GM12878 (cell line): ENCODE measurements around the gene CACUL1.

Source experiments
- BCL11A ChIP-seq: IDR thresholded peaks from 2 replicates; pipeline ENCODE4 v1.6.1; 2011; ENCODE audit warnings: low read depth, low read length
- CTCF ChIP-seq, 3 experiments: IDR thresholded peaks in 2 of 3; conservative IDR thresholded peaks in 1 of 3; 2 replicates each; pipeline ENCODE4 v1.5.1; 2011; ENCODE audit warnings: low read depth in 3 of 3, low read length in 3 of 3, mild to moderate bottlenecking in 3 of 3, control low read depth in 2 of 3, moderate library complexity in 2 of 3, inconsistent platforms in 1 of 3, mixed read lengths in 1 of 3; ENCODE audit not compliant: control insufficient read depth in 2 of 3, insufficient read depth in 1 of 3; ENCODE audit errors: extremely low read depth in 1 of 3
- EP300 ChIP-seq, 2 experiments: fragments of 150-350 bp in 1 of 2; IDR thresholded peaks; 2 replicates each; pipeline ENCODE4 v1.6.1; 2011 to 2012; ENCODE audit warnings: low read depth in 2 of 2, low read length in 2 of 2, borderline replicate concordance in 1 of 2, improper control_type of control experiment in 1 of 2, inconsistent platforms in 1 of 2; ENCODE audit not compliant: control insufficient read depth in 1 of 2
- EZH2 ChIP-seq: IDR thresholded peaks from 2 replicates; pipeline ENCODE4 v1.6.1; 2012; ENCODE audit warnings: low read depth, mild to moderate bottlenecking, control low read depth, inconsistent platforms, low read length, borderline replicate concordance; ENCODE audit not compliant: control insufficient read depth
- POLR2AphosphoS5 ChIP-seq: IDR thresholded peaks from 2 replicates; pipeline ENCODE4 v1.6.1; 2011; ENCODE audit warnings: mild to moderate bottlenecking, low read length, inconsistent platforms
- RELA ChIP-seq: fragments of 450-650 bp; IDR thresholded peaks from 2 replicates; pipeline ENCODE4 v1.8.0; 2014; ENCODE audit warnings: borderline replicate concordance; ENCODE audit not compliant: partially characterized antibody
- TAF1 ChIP-seq: IDR thresholded peaks from 2 replicates; pipeline ENCODE4 v1.6.1; 2011; ENCODE audit warnings: mild to moderate bottlenecking, low read depth, low read length, borderline replicate concordance
- TCF12 ChIP-seq: IDR thresholded peaks from 2 replicates; pipeline ENCODE4 v1.6.1; 2011; ENCODE audit warnings: low read depth, mild to moderate bottlenecking, low read length
- ZNF384 ChIP-seq: IDR thresholded peaks from 2 replicates; pipeline ENCODE4 v1.6.1; 2012; ENCODE audit warnings: low read depth, mild to moderate bottlenecking, low read length, improper control_type of control experiment, borderline replicate concordance

GRCh38 chr10:118708571-118708970 lies 46.2 kb downstream of the CACUL1 start:
- TF ChIP-seq TCF12 (no peak), RELA (no peak), EZH2 (no peak), CTCF (IDR thresholded peaks at IDR 0.05 in 2 of 3, conservative IDR thresholded peaks at IDR 0.05 in 1 of 3; ENCODE audit: control insufficient read depth in 2 of 3, extremely low read depth in 1 of 3, insufficient read depth in 1 of 3, low read depth in 3 of 3, low read length in 3 of 3) (no peak), ZNF384 (no peak), POLR2AphosphoS5 (no peak), TAF1 (no peak), EP300 (IDR thresholded peaks at IDR 0.05; ENCODE audit: borderline replicate concordance in 1 of 2, control insufficient read depth in 1 of 2, low read depth in 2 of 2, low read length in 2 of 2) (no peak), BCL11A (no peak)
